ENCODE data around the gene PIGM.

The PIGM gene

DNA sequence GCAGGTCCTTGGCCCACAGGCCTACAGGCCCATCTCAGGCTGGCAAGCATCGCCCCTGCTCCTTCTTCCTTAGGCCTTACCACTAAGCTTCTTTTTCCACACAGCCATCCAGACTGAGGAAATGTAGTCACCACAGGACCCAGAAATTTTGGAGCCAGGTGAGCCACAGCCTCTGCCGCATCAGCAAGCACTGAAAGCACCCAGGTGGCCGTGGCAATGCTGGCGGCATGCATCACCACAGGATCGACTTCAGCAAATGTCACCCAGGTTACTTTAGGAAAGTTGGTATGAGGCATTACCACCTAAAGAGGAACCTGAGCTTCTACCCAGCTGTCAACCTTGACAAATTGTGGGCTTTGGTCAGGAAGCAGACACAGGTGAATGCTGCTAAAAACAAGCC is 11.6 kb downstream of the PIGM start:
- TF ChIP-seq GATA3 (IDR thresholded peaks at IDR 0.05; ENCODE audit: low read depth, low read length), result no peak
- no peak for TF ChIP-seq GATA2 (IDR thresholded peaks at IDR 0.05; ENCODE audit: low read depth, low read length)

DNA sequence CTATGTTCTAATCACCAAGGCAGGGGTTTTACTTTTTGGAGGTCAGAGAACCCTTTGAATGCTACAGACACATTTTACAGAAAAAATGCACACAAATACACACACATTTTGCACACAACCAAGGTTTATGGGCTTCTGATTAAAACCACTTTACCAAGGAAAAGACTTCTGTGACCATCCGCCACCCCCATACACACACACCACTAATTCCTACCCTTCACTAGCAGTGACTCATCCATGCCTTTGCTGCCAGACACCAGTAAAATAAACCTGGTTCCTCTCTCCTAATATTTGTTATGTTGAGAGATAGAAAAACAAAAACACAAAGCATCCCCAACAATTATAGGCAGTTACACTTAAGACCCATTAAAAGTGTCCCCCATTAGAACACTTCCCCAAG is 12.9 kb downstream of the PIGM start:
- TF ChIP-seq GATA2 (IDR thresholded peaks at IDR 0.05; ENCODE audit: low read depth, low read length) (no peak), GATA3 (IDR thresholded peaks at IDR 0.05; ENCODE audit: low read depth, low read length) (no peak)

DNA sequence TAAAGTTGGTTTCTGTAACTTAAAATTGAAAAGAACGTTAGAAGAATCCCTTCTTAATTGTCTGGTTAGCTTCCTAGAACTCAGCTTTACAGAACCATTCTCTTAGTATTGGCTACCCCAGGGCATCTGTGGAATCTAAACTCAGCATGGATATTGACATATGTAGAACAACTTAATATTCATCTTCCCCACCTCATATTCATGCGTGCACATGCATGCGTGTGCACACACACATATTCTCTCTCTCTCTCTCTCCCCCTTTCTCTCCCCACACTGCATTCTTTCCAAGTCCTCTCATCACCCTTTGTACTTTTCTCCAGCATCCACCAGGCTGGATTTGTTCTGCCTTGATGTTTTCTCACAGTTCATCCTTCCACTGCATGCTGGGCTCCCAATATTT is 13.4 kb downstream of the PIGM start:
- no peak for TF ChIP-seq GATA3 (IDR thresholded peaks at IDR 0.05; ENCODE audit: low read depth, low read length)
- no peak for TF ChIP-seq GATA2 (IDR thresholded peaks at IDR 0.05; ENCODE audit: low read depth, low read length)

DNA sequence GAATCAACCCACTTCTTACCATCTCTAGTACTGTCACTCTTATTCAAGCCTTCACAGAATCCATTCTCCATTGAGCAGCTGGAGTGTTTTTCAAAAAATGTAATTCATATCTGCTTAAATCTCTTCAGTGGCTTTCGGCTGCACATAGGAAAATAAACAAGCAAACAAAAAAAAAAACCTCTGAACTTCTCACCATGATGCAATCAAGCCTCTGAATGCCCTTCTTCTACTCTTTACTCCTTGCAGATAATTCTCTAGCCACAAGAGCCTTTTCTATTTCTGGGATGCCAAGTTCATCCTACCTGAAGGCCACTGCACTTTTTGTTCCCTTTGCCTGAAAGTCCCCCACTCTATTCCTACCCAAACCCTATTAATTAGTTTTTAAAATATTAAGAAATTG is 14.2 kb downstream of the PIGM start:
- no peak for TF ChIP-seq GATA2 (IDR thresholded peaks at IDR 0.05; ENCODE audit: low read depth, low read length)
- TF ChIP-seq GATA3 (IDR thresholded peaks at IDR 0.05; ENCODE audit: low read depth, low read length), result no peak

GRCh38 chr1:160011781-160012180 is 20.0 kb downstream of the PIGM start:
- no peak for TF ChIP-seq GATA2 (IDR thresholded peaks at IDR 0.05; ENCODE audit: low read depth, low read length)
- TF ChIP-seq GATA3 (IDR thresholded peaks at IDR 0.05; ENCODE audit: low read depth, low read length), result no peak

DNA sequence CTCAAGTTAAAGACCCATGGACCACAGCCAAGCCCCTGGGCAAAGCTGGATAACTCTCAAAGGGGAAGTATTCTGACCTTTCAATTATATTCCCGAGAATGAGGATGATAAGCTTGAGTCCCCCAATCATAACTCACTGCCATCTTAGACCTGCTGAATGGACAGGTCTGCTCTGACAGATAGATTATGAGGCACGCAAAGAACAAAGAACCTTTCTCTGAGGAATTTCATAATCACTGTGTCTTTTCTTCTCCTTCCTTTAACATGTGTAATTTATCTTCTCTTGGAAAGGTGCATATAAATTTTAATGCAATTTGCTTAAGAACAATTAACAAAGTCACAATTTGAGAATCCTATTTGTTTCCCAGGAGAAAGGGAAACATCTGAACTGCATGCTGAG is 22.0 kb downstream of the PIGM start:
- TF ChIP-seq GATA2 (IDR thresholded peaks at IDR 0.05; ENCODE audit: low read depth, low read length) (no peak), GATA3 (IDR thresholded peaks at IDR 0.05; ENCODE audit: low read depth, low read length) (no peak)

GRCh38 chr1:160009081-160009480 is 22.7 kb downstream of the PIGM start:
- TF ChIP-seq GATA2 (IDR thresholded peaks at IDR 0.05; ENCODE audit: low read depth, low read length) (no peak), GATA3 (IDR thresholded peaks at IDR 0.05; ENCODE audit: low read depth, low read length) (no peak)

DNA sequence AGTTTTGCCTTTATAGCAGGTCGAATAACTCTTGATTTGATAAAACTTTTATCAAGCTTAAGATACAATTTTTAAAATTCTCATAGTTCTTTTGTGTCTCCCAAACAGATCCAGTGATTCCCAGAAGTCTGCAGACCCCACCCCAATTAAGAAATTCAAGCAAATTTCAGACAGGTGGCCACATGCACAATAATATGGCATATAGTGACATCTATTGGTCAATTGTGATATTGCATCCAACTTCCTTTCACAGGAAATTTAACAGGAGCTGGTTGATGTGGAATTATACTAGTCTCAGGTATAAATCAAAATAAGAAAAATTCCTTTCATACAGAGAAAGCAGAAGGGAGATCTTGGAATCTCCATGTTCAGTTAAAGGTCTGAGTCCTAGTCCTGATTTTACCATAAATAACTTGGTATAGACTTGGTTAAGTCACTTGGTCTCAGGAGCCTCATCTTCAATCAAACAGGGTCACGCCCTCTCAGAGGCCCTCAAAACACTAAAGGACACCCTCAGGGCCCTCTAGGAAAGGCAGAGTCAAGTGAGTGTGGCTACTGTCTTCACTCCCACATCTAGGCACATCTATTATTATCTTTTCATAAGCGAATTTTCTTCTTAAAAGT is 24.1 kb downstream of the PIGM start:
- TF ChIP-seq GATA3 (IDR thresholded peaks at IDR 0.05; ENCODE audit: low read depth, low read length), result no peak
- no peak for TF ChIP-seq GATA2 (IDR thresholded peaks at IDR 0.05; ENCODE audit: low read depth, low read length)

- TF ChIP-seq GATA3 (IDR thresholded peaks at IDR 0.05; ENCODE audit: low read depth, low read length) (no peak), GATA2 (IDR thresholded peaks at IDR 0.05; ENCODE audit: low read depth, low read length) (no peak)
Measured at GRCh38 chr1:160006312-160006940, 25.4 kb downstream of the PIGM start.

GRCh38 chr1:160005070-160005469 is 26.7 kb downstream of the PIGM start:
- TF ChIP-seq GATA3 (IDR thresholded peaks at IDR 0.05; ENCODE audit: low read depth, low read length), result no peak
- no peak for TF ChIP-seq GATA2 (IDR thresholded peaks at IDR 0.05; ENCODE audit: low read depth, low read length)

- TF ChIP-seq GATA2 (IDR thresholded peaks at IDR 0.05; ENCODE audit: low read depth, low read length) (no peak), GATA3 (IDR thresholded peaks at IDR 0.05; ENCODE audit: low read depth, low read length) (no peak)
Measured at GRCh38 chr1:160004425-160004824, 27.4 kb downstream of the PIGM start.

DNA sequence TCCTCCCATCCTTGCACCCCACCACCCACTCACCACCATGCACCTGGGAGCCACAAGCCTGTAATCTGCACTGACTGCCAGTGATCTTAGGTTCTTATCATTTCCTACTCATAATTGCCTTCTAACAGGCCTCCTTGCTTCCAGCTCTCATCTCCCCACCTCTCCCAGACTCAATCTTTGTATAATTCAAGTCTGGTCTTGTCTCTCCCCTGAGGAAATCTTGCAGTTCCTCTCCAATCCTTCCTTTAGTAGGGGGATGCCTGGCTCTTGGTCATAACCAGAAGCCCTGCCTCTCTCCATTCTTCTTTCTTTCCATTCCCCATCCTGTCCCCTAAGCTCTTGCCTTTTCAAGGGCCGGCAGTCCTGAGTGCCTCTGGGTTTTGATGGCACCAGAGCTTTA is 27.8 kb downstream of the PIGM start:
- no peak for TF ChIP-seq GATA3 (IDR thresholded peaks at IDR 0.05; ENCODE audit: low read depth, low read length)
- TF ChIP-seq GATA2 (IDR thresholded peaks at IDR 0.05; ENCODE audit: low read depth, low read length), result no peak

DNA sequence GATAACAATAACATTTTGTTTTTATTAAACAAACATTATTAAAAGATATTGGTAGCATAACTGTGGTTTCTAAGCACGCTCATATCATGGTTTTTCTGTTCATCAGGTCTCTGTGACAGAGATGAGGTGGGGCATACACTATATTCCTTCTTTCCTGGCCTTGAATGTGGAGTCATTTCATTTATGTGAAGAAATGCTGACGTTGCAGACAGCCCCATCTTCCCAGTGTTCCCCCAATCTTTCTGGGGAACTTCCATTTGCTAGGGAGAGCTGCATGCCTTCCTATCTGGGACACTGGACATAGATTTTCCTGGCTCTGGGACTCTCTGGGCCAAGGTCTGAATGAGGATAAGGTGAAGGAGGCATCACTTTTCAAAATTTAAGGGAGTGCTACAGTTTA is 30.4 kb downstream of the PIGM start:
- TF ChIP-seq GATA2 (IDR thresholded peaks at IDR 0.05; ENCODE audit: low read depth, low read length) (no peak), GATA3 (IDR thresholded peaks at IDR 0.05; ENCODE audit: low read depth, low read length) (no peak)

GRCh38 chr1:159999204-159999603 is 32.6 kb downstream of the PIGM start:
- TF ChIP-seq GATA2 (IDR thresholded peaks at IDR 0.05; ENCODE audit: low read depth, low read length) (no peak), GATA3 (IDR thresholded peaks at IDR 0.05; ENCODE audit: low read depth, low read length) (no peak)

GRCh38 chr1:159996653-159997052 is 35.1 kb downstream of the PIGM start:
- TF ChIP-seq GATA3 (IDR thresholded peaks at IDR 0.05; ENCODE audit: low read depth, low read length) (no peak), GATA2 (IDR thresholded peaks at IDR 0.05; ENCODE audit: low read depth, low read length) (no peak)

Measured in SH-SY5Y (cell line).